ENCODE data around the gene RAB6B.

The RAB6B gene

DNA sequence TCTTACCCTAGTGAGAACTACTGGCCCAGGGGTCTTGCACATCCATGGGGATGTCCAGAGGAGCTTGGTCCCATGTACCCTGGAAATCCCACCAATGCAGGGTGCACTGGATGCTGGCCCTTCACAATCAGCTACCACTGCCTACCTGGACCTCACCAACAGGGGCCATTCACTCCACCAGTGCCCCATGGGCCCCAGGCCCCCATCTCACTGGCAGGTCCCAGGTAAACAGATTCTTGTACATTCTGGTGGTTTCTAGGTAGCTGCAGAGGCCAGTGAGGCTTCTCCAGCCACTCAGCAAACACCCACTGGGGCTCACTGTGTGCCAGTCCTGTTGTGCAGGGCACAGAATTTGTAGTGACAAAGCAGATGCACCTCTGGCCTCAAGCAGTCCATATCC, 24.9 kb downstream of the RAB6B start:
- TF ChIP-seq ZFP30 (CRISPR knock-in tag; IDR thresholded peaks at IDR 0.05) (no peak), ZC3H10 (CRISPR knock-in tag; IDR thresholded peaks at IDR 0.05) (no peak), CSDC2 (CRISPR knock-in tag; IDR thresholded peaks at IDR 0.05) (no peak), RARB (CRISPR knock-in tag; IDR thresholded peaks at IDR 0.05) (no peak), TCF4 (CRISPR knock-in tag; IDR thresholded peaks at IDR 0.05; ENCODE audit: borderline replicate concordance) (no peak), ZNF70 (CRISPR knock-in tag; IDR thresholded peaks at IDR 0.05) (no peak)
- TF ChIP-seq, protein P1, sequence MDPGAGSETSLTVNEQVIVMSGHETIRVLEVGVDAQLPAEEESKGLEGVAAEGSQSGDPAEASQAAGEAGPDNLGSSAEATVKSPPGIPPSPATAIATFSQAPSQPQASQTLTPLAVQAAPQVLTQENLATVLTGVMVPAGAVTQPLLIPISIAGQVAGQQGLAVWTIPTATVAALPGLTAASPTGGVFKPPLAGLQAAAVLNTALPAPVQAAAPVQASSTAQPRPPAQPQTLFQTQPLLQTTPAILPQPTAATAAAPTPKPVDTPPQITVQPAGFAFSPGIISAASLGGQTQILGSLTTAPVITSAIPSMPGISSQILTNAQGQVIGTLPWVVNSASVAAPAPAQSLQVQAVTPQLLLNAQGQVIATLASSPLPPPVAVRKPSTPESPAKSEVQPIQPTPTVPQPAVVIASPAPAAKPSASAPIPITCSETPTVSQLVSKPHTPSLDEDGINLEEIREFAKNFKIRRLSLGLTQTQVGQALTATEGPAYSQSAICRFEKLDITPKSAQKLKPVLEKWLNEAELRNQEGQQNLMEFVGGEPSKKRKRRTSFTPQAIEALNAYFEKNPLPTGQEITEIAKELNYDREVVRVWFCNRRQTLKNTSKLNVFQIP (CRISPR knock-in tag; IDR thresholded peaks at IDR 0.05; ENCODE audit: borderline replicate concordance, low read depth): no peak
- TF ChIP-seq, protein P2, sequence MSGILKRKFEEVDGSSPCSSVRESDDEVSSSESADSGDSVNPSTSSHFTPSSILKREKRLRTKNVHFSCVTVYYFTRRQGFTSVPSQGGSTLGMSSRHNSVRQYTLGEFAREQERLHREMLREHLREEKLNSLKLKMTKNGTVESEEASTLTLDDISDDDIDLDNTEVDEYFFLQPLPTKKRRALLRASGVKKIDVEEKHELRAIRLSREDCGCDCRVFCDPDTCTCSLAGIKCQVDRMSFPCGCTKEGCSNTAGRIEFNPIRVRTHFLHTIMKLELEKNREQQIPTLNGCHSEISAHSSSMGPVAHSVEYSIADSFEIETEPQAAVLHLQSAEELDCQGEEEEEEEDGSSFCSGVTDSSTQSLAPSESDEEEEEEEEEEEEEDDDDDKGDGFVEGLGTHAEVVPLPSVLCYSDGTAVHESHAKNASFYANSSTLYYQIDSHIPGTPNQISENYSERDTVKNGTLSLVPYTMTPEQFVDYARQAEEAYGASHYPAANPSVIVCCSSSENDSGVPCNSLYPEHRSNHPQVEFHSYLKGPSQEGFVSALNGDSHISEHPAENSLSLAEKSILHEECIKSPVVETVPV (CRISPR knock-in tag; IDR thresholded peaks at IDR 0.05): no peak

DNA sequence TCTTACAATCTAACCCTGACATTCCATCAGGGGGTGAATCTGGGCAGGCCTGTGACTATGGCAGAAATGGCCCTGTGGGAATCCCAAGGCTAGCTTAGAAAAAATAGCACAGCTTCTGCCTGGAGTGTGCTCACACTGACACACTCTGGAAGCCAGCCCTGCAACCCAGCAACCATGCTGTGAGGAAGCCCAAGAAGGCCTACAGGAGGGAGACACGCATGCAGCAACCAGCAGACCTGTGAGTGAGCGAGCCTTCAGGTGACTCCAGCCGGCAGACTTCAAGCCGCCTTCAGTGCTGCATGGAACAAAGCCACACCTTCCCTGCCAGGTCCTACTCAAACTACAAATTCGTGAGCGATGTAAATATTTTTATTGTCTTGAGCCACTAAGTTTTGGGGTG, 26.1 kb downstream of the RAB6B start:
- TF ChIP-seq SNAI2 (CRISPR knock-in tag; IDR thresholded peaks at IDR 0.05) (no peak), BACH2 (CRISPR knock-in tag; IDR thresholded peaks at IDR 0.05; ENCODE audit: borderline replicate concordance) (no peak), ZNF565 (CRISPR knock-in tag; conservative IDR thresholded peaks at IDR 0.05; ENCODE audit: low read depth) (no peak), RARB (CRISPR knock-in tag; IDR thresholded peaks at IDR 0.05) (no peak)
- TF ChIP-seq, protein P3, sequence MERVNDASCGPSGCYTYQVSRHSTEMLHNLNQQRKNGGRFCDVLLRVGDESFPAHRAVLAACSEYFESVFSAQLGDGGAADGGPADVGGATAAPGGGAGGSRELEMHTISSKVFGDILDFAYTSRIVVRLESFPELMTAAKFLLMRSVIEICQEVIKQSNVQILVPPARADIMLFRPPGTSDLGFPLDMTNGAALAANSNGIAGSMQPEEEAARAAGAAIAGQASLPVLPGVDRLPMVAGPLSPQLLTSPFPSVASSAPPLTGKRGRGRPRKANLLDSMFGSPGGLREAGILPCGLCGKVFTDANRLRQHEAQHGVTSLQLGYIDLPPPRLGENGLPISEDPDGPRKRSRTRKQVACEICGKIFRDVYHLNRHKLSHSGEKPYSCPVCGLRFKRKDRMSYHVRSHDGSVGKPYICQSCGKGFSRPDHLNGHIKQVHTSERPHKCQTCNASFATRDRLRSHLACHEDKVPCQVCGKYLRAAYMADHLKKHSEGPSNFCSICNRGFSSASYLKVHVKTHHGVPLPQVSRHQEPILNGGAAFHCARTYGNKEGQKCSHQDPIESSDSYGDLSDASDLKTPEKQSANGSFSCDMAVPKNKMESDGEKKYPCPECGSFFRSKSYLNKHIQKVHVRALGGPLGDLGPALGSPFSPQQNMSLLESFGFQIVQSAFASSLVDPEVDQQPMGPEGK (CRISPR knock-in tag; IDR thresholded peaks at IDR 0.05; ENCODE audit: borderline replicate concordance): no peak
- TF ChIP-seq, protein P1 (CRISPR knock-in tag; IDR thresholded peaks at IDR 0.05; ENCODE audit: borderline replicate concordance, low read depth): no peak
- TF ChIP-seq, protein P2 (CRISPR knock-in tag; IDR thresholded peaks at IDR 0.05): no peak
- TF ChIP-seq, protein P4, sequence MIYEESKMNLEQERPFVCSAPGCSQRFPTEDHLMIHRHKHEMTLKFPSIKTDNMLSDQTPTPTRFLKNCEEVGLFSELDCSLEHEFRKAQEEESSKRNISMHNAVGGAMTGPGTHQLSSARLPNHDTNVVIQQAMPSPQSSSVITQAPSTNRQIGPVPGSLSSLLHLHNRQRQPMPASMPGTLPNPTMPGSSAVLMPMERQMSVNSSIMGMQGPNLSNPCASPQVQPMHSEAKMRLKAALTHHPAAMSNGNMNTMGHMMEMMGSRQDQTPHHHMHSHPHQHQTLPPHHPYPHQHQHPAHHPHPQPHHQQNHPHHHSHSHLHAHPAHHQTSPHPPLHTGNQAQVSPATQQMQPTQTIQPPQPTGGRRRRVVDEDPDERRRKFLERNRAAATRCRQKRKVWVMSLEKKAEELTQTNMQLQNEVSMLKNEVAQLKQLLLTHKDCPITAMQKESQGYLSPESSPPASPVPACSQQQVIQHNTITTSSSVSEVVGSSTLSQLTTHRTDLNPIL (CRISPR knock-in tag; IDR thresholded peaks at IDR 0.05; ENCODE audit: low read depth): no peak
- ATAC-seq: no peak

More for the DNA sequence above, 24.9 kb downstream of the RAB6B start:
- ATAC-seq: no peak

DNA sequence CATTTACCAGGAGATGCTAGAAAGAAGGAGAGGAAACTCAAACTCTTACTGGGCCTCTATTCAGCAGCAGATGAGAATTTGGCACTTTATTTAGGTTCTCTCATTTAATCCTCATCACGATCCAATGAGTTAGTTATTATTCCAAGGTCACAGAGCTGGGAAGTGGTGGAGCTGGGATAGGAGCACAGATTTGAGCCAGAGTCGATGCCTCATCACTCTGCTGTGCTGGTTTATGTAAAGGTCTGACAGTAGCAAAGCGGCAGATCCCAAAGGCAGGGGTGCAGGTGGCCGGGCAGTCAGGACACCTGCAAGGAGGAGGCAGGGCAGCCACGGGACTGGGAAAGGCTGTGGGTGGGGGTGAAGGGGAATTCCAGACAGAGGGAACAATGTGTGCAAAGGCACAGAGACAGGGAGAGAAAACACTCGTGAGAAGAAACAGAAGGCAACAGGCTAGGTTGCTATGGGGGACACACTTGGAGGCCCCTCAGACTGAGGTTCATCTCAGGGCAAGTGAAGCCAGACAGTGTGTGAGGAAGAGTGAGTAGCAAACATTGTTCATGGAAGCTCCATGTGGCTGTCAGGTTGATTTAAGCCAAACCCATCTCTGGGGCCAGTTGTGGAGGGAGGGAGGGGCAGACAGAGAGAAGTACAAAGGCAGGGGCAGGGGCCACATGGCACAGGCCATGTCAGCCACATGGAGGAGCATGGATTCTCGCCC, 26.8 kb downstream of the RAB6B start:
- TF ChIP-seq ZNF8 (CRISPR knock-in tag; IDR thresholded peaks at IDR 0.05): no peak
- TF ChIP-seq, protein P2 (CRISPR knock-in tag; IDR thresholded peaks at IDR 0.05): no peak
- no peak for TF ChIP-seq ARNTL (CRISPR knock-in tag; IDR thresholded peaks at IDR 0.05; ENCODE audit: borderline replicate concordance, low read depth)
- TF ChIP-seq GLIS3 (CRISPR knock-in tag; IDR thresholded peaks at IDR 0.05): no peak
- no peak for TF ChIP-seq ZNF565 (CRISPR knock-in tag; conservative IDR thresholded peaks at IDR 0.05; ENCODE audit: low read depth)
- no peak for TF ChIP-seq OSR1 (CRISPR knock-in tag; IDR thresholded peaks at IDR 0.05)
- no peak for TF ChIP-seq PPARA (CRISPR knock-in tag; IDR thresholded peaks at IDR 0.05; ENCODE audit: borderline replicate concordance)
- TF ChIP-seq, protein P1 (CRISPR knock-in tag; IDR thresholded peaks at IDR 0.05; ENCODE audit: borderline replicate concordance, low read depth): no peak
- ATAC-seq: no peak

Measured in SK-N-SH treated with all-trans-retinoic acid at 6 μM for 48 hours (cell line).